HCT116 (cell line): ENCODE results near the gene COTL1. TPM values are rescaled to one million over a fixed set of nuclear protein-coding genes. Genes with fewer than 3 reads are reported as not detected.

ENCODE experiments used
- ATAC-seq: fragments of 200-7000 bp; cut with Tn5 transposase; 2 replicates; pipeline ENCODE4 v1.9.1; 2020; ENCODE audit warnings: mild to moderate bottlenecking, moderate library complexity
- BruUV-seq: library from RNA; stranded (reverse); fragments of 400-500 nt; replicated peaks from 2 replicates; lab custom pipeline; 2021; lab: Mats Ljungman, UMichigan
- CTCF ChIA-PET: fragments of 300-600 bp; sonication (Branson Sonifier 250); formaldehyde crosslinking; loops from one replicate; lab custom pipeline; 2021; ENCODE audit warnings: antibody characterized with exemption; lab: Charles Lee
- POLR2A ChIA-PET: fragments of 300-600, 350-600 bp; sonication (Branson Sonifier 250); formaldehyde crosslinking; loops from one replicate; lab custom pipeline; 2021; ENCODE audit warnings: antibody characterized with exemption; lab: Charles Lee
- RAD21 ChIA-PET, 2 experiments: fragments of 300-600 bp; sonication (Branson Sonifier 250); formaldehyde crosslinking; loops; one replicate each; lab custom pipeline; 2023; ENCODE audit warnings: low total read pairs in 2 of 2; ENCODE audit not compliant: uncharacterized antibody in 2 of 2, unreplicated experiment in 2 of 2, low non-redundant PET in 1 of 2; lab: Charles Lee
- DNase-seq: peaks from one replicate; pipeline ENCODE4 v3.0.0-alpha.2; 2010; ENCODE audit warnings: low read depth, low spot score
- H2AFZ ChIP-seq: fragments of 200-600 bp; shearing (Covaris generic), sonication (generic); 2 replicates; pipeline ENCODE4 v1.6.1; 2017; ENCODE audit warnings: low read depth, mixed run types, mixed read lengths, antibody characterized with exemption, low read length; ENCODE audit not compliant: poor library complexity, severe bottlenecking
- H3K27ac ChIP-seq: 2 replicates; pipeline ENCODE4 v1.5.1; 2012; ENCODE audit warnings: low read depth, low read length
- H3K27me3 ChIP-seq: fragments of 200-600 bp; sonication (generic); 2 replicates; pipeline ENCODE4 v1.6.1; 2016; ENCODE audit warnings: mixed run types, low read length, mixed read lengths; ENCODE audit not compliant: insufficient read depth
- H3K36me3 ChIP-seq, 2 experiments: fragments of 200-500 bp in 1 of 2; fragments of 200-600 bp in 1 of 2; sonication (Bioruptor generic) in 1 of 2; sonication (generic) in 1 of 2; 2 replicates each; pipeline versions ENCODE4 v1.5.1 to v1.6.1; 2014 to 2016; ENCODE audit warnings: low read length in 2 of 2, inconsistent platforms in 1 of 2, mixed read lengths in 1 of 2, mixed run types in 1 of 2; ENCODE audit not compliant: insufficient read depth in 2 of 2, control insufficient read depth in 1 of 2
- H3K4me1 ChIP-seq, 2 experiments: fragments of 200-600 bp in 1 of 2; sonication (generic) in 1 of 2; 2 replicates each; pipeline versions ENCODE4 v1.5.1 to v1.6.1; 2012 to 2017; ENCODE audit warnings: low read length in 2 of 2, inconsistent platforms in 1 of 2, mild to moderate bottlenecking in 1 of 2, mixed read lengths in 1 of 2, mixed run types in 1 of 2, moderate library complexity in 1 of 2; ENCODE audit not compliant: insufficient read depth in 2 of 2, control insufficient read depth in 1 of 2
- H3K4me2 ChIP-seq: fragments of 200-600 bp; sonication (generic); 2 replicates; pipeline ENCODE4 v1.6.1; 2017; ENCODE audit warnings: mixed run types, low read length, mixed read lengths
- H3K4me3 ChIP-seq, 2 experiments: fragments of 200-600 bp in 1 of 2; sonication (generic) in 1 of 2; replicated peaks in 1 of 2; 2 replicates each; pipeline ENCODE4 v1.5.1; 2011 to 2016; ENCODE audit warnings: low read length in 2 of 2, control low read depth in 1 of 2, low read depth in 1 of 2, mild to moderate bottlenecking in 1 of 2, mixed read lengths in 1 of 2, mixed run types in 1 of 2
- H3K79me2 ChIP-seq: fragments of 200-600 bp; sonication (generic); 2 replicates; pipeline ENCODE4 v1.6.1; 2017; ENCODE audit warnings: mild to moderate bottlenecking, mixed run types, low read length, moderate library complexity, mixed read lengths; ENCODE audit not compliant: insufficient read depth
- H3K9ac ChIP-seq: fragments of 200-600 bp; sonication (generic); 2 replicates; pipeline ENCODE4 v1.6.1; 2016; ENCODE audit warnings: low read length, mixed read lengths
- H3K9me2 ChIP-seq: fragments of 200-600 bp; sonication (generic), shearing (Covaris generic); 2 replicates; pipeline ENCODE4 v1.6.1; 2017; ENCODE audit warnings: mixed run types, mild to moderate bottlenecking, moderate library complexity; ENCODE audit not compliant: insufficient read depth
- H3K9me3 ChIP-seq, 2 experiments: fragments of 200-500 bp in 1 of 2; fragments of 200-600 bp in 1 of 2; sonication (Bioruptor generic) in 1 of 2; sonication (generic) in 1 of 2; 2 replicates each; pipeline ENCODE4 v1.6.1; 2014 to 2017; ENCODE audit warnings: low read length in 2 of 2, mixed read lengths in 2 of 2, inconsistent platforms in 1 of 2, low read depth in 1 of 2, mild to moderate bottlenecking in 1 of 2, mixed run types in 1 of 2, moderate library complexity in 1 of 2; ENCODE audit not compliant: control insufficient read depth in 1 of 2, insufficient read depth in 1 of 2
- H4K20me1 ChIP-seq: fragments of 200-600 bp; sonication (generic), shearing (Covaris generic); 2 replicates; pipeline ENCODE4 v1.6.1; 2017; ENCODE audit warnings: mixed run types, mild to moderate bottlenecking, moderate library complexity; ENCODE audit not compliant: insufficient read depth
- CBX3 ChIP-seq: IDR thresholded peaks from 2 replicates; pipeline ENCODE4 v1.6.1; 2012; ENCODE audit warnings: low read depth
- CEBPB ChIP-seq: IDR thresholded peaks from 2 replicates; pipeline ENCODE4 v1.6.1; 2012; ENCODE audit warnings: low read depth
- CTCF ChIP-seq, 3 experiments: fragments of 200-600 bp in 1 of 3; sonication (generic) in 1 of 3; IDR thresholded peaks in 2 of 3; conservative IDR thresholded peaks in 1 of 3; 2 replicates each; pipeline ENCODE4 v1.5.1; 2012 to 2017; ENCODE audit warnings: low read depth in 2 of 3, low read length in 2 of 3, antibody characterized with exemption in 1 of 3, borderline replicate concordance in 1 of 3, control low read depth in 1 of 3, mild to moderate bottlenecking in 1 of 3, mixed read lengths in 1 of 3, mixed run types in 1 of 3, moderate library complexity in 1 of 3; ENCODE audit not compliant: insufficient read depth in 1 of 3
- EGR1 ChIP-seq: IDR thresholded peaks from 2 replicates; pipeline ENCODE4 v1.6.1; 2012; ENCODE audit warnings: low read depth
- ELF1 ChIP-seq: IDR thresholded peaks from 2 replicates; pipeline ENCODE4 v1.6.1; 2012; ENCODE audit warnings: low read depth, borderline replicate concordance
- EZH2phosphoT487 ChIP-seq: fragments of 200-600 bp; IDR thresholded peaks from 2 replicates; pipeline ENCODE4 v1.6.1; 2018; ENCODE audit warnings: antibody characterized with exemption, borderline replicate concordance
- FOSL1 ChIP-seq: IDR thresholded peaks from 2 replicates; pipeline ENCODE4 v1.6.1; 2012; ENCODE audit warnings: low read depth
- JUND ChIP-seq: IDR thresholded peaks from 2 replicates; pipeline ENCODE4 v1.6.1; 2012
- POLR2A ChIP-seq: IDR thresholded peaks from 2 replicates; pipeline ENCODE4 v1.7.0; 2011; ENCODE audit warnings: borderline replicate concordance; ENCODE audit not compliant: insufficient read depth, insufficient read length; ENCODE audit errors: extremely low read depth
- SIN3A ChIP-seq: IDR thresholded peaks from 2 replicates; pipeline ENCODE4 v1.6.1; 2012; ENCODE audit warnings: low read depth
- SP1 ChIP-seq: IDR thresholded peaks from 2 replicates; pipeline ENCODE4 v1.6.1; 2012; ENCODE audit warnings: low read depth
- SRF ChIP-seq: IDR thresholded peaks from 2 replicates; pipeline ENCODE4 v1.6.1; 2012; ENCODE audit warnings: low read depth
- TCF7L2 ChIP-seq: IDR thresholded peaks from 2 replicates; pipeline ENCODE4 v1.7.0; 2011; ENCODE audit warnings: borderline replicate concordance, inconsistent platforms; ENCODE audit not compliant: insufficient read depth, insufficient read length; ENCODE audit errors: extremely low read depth
- YY1 ChIP-seq: IDR thresholded peaks from 2 replicates; pipeline ENCODE4 v1.6.1; 2011; ENCODE audit warnings: low read length, low read depth, moderate library complexity, mild to moderate bottlenecking; ENCODE audit not compliant: insufficient replicate concordance; ENCODE audit errors: extremely low read depth
- ZFX ChIP-seq: fragments of 450-650 bp; IDR thresholded peaks from 2 replicates; pipeline ENCODE4 v1.6.1; 2017
- intact Hi-C: fragments of 100-400 bp; cut with micrococcal nuclease; formaldehyde crosslinking; loops from 2 replicates; pipeline ENCODE4 v1.10.0; 2022
- total RNA-seq: library from RNA; stranded (reverse); gene quantifications from one replicate; pipeline ENCODE4 v1.2.1, GENCODE V29; 2021; ENCODE audit not compliant: unreplicated experiment
- TF ChIP-seq, protein P1 (sequence below): IDR thresholded peaks from 2 replicates; pipeline ENCODE4 v1.6.1; 2011; ENCODE audit warnings: mild to moderate bottlenecking, low read length, moderate library complexity; ENCODE audit not compliant: insufficient replicate concordance; ENCODE audit errors: extremely low read depth
- TF ChIP-seq, protein P2 (sequence below): IDR thresholded peaks from 2 replicates; pipeline ENCODE4 v1.6.1; 2012
- TF ChIP-seq, protein P3 (sequence below): IDR thresholded peaks from 2 replicates; pipeline ENCODE4 v1.6.1; 2012
- TF ChIP-seq, protein P4 (sequence below): IDR thresholded peaks from 2 replicates; pipeline ENCODE4 v1.6.1; 2012; ENCODE audit warnings: low read depth

Gene COTL1
- total RNA-seq, 1 experiment from 2014 or later, result 276 TPM

DNA sequence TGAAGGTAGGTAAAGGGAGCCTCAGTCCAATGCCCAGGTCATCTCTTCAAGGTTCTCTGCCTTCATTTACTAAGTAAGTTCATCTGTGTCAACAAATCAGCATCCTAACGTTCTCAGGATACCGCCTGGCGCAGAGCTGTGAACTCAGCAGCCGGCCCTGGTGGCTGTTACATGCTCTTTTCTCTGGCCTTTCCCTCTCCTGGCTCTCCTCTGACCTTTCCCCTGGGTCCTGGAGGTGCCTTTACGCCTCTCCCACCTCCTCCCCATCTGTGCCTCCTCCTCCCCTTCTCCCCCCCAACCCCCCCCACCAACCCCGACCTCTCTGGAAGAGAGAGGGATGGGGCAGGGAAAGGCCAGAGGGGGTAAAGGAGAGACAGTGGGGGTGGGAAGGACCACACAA lies 19.5 kb downstream of the COTL1 start:
- H2AFZ ChIP-seq, result no peak overlapping the region
- no peak overlapping the region for H3K4me2 ChIP-seq
- BruUV-seq, result no TSS peak
- no peak overlapping the region for H3K9ac ChIP-seq
- no peaks in the 10 kb centered on the region for H3K9me3 ChIP-seq
- POLR2A ChIA-PET, result interaction anchor here (2.1 kb wide), 1 partner anchor 20 kb away, joined by 6 read pairs; the partner anchor contains the start of gene COTL1
- no peak for ATAC-seq
- H3K36me3 ChIP-seq, result no peaks in the 10 kb centered on the region
- H3K27me3 ChIP-seq, result no peaks in the 10 kb centered on the region
- intact Hi-C loops, result no loop called here
- H4K20me1 ChIP-seq, result peaks cover 4% of the 10 kb centered on the region; the same call in 1 of the 2 replicates
- peaks cover 90% of the 10 kb centered on the region for H3K79me2 ChIP-seq
- no peak overlapping the region for H3K4me3 ChIP-seq
- no peak overlapping the region for H3K27ac ChIP-seq
- DNase-seq, result no peak
- no peaks in the 10 kb centered on the region for H3K9me2 ChIP-seq
- no peak for TF ChIP-seq SP1
- TF ChIP-seq CBX3, result no peak
- TF ChIP-seq CEBPB, result no peak
- no peak for TF ChIP-seq TCF7L2
- no peak for TF ChIP-seq EZH2phosphoT487
- TF ChIP-seq, protein P1, sequence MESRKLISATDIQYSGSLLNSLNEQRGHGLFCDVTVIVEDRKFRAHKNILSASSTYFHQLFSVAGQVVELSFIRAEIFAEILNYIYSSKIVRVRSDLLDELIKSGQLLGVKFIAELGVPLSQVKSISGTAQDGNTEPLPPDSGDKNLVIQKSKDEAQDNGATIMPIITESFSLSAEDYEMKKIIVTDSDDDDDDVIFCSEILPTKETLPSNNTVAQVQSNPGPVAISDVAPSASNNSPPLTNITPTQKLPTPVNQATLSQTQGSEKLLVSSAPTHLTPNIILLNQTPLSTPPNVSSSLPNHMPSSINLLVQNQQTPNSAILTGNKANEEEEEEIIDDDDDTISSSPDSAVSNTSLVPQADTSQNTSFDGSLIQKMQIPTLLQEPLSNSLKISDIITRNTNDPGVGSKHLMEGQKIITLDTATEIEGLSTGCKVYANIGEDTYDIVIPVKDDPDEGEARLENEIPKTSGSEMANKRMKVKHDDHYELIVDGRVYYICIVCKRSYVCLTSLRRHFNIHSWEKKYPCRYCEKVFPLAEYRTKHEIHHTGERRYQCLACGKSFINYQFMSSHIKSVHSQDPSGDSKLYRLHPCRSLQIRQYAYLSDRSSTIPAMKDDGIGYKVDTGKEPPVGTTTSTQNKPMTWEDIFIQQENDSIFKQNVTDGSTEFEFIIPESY, result no peak
- TF ChIP-seq ZFX, result no peak
- TF ChIP-seq, protein P2, sequence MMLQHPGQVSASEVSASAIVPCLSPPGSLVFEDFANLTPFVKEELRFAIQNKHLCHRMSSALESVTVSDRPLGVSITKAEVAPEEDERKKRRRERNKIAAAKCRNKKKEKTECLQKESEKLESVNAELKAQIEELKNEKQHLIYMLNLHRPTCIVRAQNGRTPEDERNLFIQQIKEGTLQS, result no peak
- TF ChIP-seq ELF1, result no peak
- TF ChIP-seq, protein P3, sequence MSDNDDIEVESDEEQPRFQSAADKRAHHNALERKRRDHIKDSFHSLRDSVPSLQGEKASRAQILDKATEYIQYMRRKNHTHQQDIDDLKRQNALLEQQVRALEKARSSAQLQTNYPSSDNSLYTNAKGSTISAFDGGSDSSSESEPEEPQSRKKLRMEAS, result no peak
- no peak for TF ChIP-seq SIN3A
- TF ChIP-seq JUND, result no peak
- no peak for TF ChIP-seq CTCF (IDR thresholded peaks at IDR 0.05 in 2 of 3, conservative IDR thresholded peaks at IDR 0.05 in 1 of 3; ENCODE audit: borderline replicate concordance in 1 of 3, insufficient read depth in 1 of 3, low read depth in 2 of 3, low read length in 2 of 3)
- TF ChIP-seq SRF, result no peak
- TF ChIP-seq YY1, result no peak
- TF ChIP-seq EGR1, result no peak
- TF ChIP-seq FOSL1, result no peak
- TF ChIP-seq POLR2A, result no peak
- TF ChIP-seq, protein P4, sequence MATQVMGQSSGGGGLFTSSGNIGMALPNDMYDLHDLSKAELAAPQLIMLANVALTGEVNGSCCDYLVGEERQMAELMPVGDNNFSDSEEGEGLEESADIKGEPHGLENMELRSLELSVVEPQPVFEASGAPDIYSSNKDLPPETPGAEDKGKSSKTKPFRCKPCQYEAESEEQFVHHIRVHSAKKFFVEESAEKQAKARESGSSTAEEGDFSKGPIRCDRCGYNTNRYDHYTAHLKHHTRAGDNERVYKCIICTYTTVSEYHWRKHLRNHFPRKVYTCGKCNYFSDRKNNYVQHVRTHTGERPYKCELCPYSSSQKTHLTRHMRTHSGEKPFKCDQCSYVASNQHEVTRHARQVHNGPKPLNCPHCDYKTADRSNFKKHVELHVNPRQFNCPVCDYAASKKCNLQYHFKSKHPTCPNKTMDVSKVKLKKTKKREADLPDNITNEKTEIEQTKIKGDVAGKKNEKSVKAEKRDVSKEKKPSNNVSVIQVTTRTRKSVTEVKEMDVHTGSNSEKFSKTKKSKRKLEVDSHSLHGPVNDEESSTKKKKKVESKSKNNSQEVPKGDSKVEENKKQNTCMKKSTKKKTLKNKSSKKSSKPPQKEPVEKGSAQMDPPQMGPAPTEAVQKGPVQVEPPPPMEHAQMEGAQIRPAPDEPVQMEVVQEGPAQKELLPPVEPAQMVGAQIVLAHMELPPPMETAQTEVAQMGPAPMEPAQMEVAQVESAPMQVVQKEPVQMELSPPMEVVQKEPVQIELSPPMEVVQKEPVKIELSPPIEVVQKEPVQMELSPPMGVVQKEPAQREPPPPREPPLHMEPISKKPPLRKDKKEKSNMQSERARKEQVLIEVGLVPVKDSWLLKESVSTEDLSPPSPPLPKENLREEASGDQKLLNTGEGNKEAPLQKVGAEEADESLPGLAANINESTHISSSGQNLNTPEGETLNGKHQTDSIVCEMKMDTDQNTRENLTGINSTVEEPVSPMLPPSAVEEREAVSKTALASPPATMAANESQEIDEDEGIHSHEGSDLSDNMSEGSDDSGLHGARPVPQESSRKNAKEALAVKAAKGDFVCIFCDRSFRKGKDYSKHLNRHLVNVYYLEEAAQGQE, result no peak
- peaks cover 29 to 30% of the 10 kb centered on the region in 2 experiments for H3K4me1 ChIP-seq
- CTCF ChIA-PET, result interaction anchor here (0.7 kb wide), 1 partner anchor 12 kb away, joined by 4 read pairs; no protein-coding TSS in a partner anchor
- RAD21 ChIA-PET, result no interaction called here
